Peyer's patch (tissue), 4 donors: ENCODE measurements around the gene HDAC4. TPM values are rescaled to one million over a fixed set of nuclear protein-coding genes. Genes with fewer than 3 reads are reported as not detected.

Experiments
- DNase-seq, 3 donors: peaks; one replicate each; pipeline ENCODE4 v3.0.0-alpha.2; 2017 to 2019
- H3K27ac ChIP-seq, 4 donors: fragments of 200-600 bp; sonication (generic); one replicate each; pipeline ENCODE4 v1.5.1; 2016 to 2019
- H3K27me3 ChIP-seq, 2 donors: fragments of 200-600 bp; sonication (generic); one replicate each; pipeline ENCODE4 v1.5.1; 2019
- H3K36me3 ChIP-seq, 3 donors: fragments of 200-600 bp; sonication (generic); one replicate each; pipeline ENCODE4 v1.5.1; 2016 to 2019
- H3K4me1 ChIP-seq, 4 donors: fragments of 200-600 bp; sonication (generic); one replicate each; pipeline ENCODE4 v1.5.1; 2016 to 2019
- H3K4me3 ChIP-seq, 4 donors: fragments of 200-600 bp; sonication (generic); 1 replicate in 3 of 4; 2 replicates in 1 of 4; pipeline ENCODE4 v1.5.1; 2016 to 2019; ENCODE audit warnings: mild to moderate bottlenecking in 1 of 4
- H3K9me3 ChIP-seq, 4 donors: fragments of 200-600 bp; sonication (generic); one replicate each; pipeline ENCODE4 v1.5.1; 2016 to 2019; ENCODE audit warnings: mild to moderate bottlenecking in 1 of 4
- CTCF ChIP-seq, 6 experiments: fragments of 450-650 bp in 4 of 6; fragments of 200-600 bp in 2 of 6; sonication (generic) in 1 of 6; IDR thresholded peaks; one replicate each; pipeline ENCODE4 v1.5.1; 2017 to 2019; ENCODE audit warnings: antibody characterized with exemption in 6 of 6, mild to moderate bottlenecking in 3 of 6, moderate library complexity in 1 of 6
- POLR2A ChIP-seq, 2 donors: fragments of 450-650 bp; IDR thresholded peaks; one replicate each; pipeline ENCODE4 v1.5.1; 2017; ENCODE audit warnings: antibody characterized with exemption in 2 of 2, mild to moderate bottlenecking in 2 of 2, moderate library complexity in 2 of 2
- total RNA-seq, 4 donors: library from RNA; depleted of rRNA; stranded (reverse); fragments of >200 nt; gene quantifications; one replicate each; pipeline ENCODE4 v1.1.0, GENCODE V29; 2016

HDAC4 gene
- total RNA-seq, 4 donors from 2014 or later: 28.9 to 198 (median 102) TPM

DNA sequence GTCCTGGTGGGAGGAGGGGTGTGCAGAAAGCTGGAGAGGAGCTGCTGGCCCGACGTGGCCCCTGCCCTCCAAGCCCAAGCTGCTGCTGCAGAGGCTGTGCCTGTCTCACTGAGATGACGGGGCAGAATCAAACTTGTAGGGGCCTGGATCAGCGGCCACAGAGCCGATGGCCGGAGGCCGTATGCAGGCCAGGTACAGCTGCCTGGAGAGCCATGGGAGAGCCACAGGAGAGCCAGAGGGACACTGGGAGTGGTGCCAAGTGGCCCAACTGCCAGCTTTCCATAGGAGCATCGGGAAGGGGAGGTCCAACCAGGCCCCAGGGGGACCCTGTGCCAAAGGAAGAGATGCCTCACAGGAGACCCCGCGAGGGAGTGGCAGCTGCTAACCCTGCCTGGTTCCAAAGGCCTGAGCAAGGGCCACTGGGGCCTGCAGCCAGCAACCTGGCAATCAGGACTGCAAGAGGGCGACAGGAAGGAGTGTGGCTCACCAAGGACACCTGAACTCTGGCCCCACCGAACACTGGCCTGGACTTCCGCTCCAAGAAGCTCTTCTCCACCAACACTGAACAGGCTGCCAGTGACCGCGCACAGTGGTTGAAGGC lies 70.7 kb downstream of the HDAC4 start:
- H3K4me3 ChIP-seq: no peak overlapping the region
- H3K9me3 ChIP-seq: no peaks in the 10 kb centered on the region
- no peak for TF ChIP-seq POLR2A (IDR thresholded peaks at IDR 0.05)
- TF ChIP-seq CTCF (IDR thresholded peaks at IDR 0.05): no peak
- no peaks in the 10 kb centered on the region for H3K36me3 ChIP-seq
- no peaks in the 10 kb centered on the region for H3K27me3 ChIP-seq
- peak overlapping the region in 1 of 4 donors; percentile 80 for H3K27ac ChIP-seq
- H3K4me1 ChIP-seq: peaks cover 0 to 34% (median 7%) of the 10 kb centered on the region in 4 donors
- DNase-seq: peak in 1 of 3 donors; percentile 39

DNA sequence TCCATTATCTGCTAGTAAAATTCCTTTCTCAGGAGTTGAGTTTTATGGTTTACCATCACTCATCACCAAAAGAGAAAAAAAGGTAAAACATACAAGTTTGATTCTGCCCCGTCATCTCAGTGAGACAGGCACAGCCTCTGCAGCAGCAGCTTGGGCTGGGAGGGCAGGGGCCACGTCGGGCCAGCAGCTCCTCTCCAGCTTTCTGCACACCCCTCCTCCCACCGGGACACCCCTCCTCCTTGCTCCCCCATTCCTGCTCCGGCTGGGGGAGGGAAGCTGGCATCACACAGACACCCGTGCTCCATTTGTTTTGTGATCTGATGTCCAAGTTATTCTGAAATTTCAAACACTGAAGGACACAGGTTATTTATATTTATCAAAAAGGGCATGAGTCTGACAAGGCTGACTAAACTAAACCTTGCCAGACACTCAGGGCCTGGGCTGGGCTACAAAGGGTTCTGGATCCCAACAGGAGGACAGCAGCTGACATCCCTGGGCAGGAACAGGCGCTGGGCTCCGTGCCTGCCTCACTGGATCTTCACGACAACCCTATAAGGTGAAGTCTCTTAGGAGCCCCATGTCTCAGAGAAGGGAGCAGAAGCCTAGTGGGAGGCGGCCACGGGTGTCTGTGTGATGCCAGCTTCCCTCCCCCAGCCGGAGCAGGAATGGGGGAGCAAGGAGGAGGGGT lies 71.4 kb downstream of the HDAC4 start:
- peak in 2 of 3 donors; percentile 6 to 48 for DNase-seq
- Histone ChIP-seq H3K27ac (peak overlapping the region in 3 of 4 donors; percentile 31 to 80 (median 57)), H3K4me1 (peaks cover 0 to 34% (median 7%) of the 10 kb centered on the region in 4 donors)

GRCh38 chr2:239328351-239329191 lies 72.2 kb downstream of the HDAC4 start:
- H3K4me1 ChIP-seq: peaks cover 0 to 38% (median 7%) of the 10 kb centered on the region in 4 donors
- no peak overlapping the region for H3K4me3 ChIP-seq

More for the DNA sequence above, 71.4 kb downstream of the HDAC4 start:
- no peaks in the 10 kb centered on the region for H3K9me3 ChIP-seq
- no peaks in the 10 kb centered on the region for H3K27me3 ChIP-seq
- TF ChIP-seq POLR2A (IDR thresholded peaks at IDR 0.05) (no peak), CTCF (IDR thresholded peaks at IDR 0.05) (no peak)
- H3K36me3 ChIP-seq: no peaks in the 10 kb centered on the region
- H3K4me3 ChIP-seq: no peak overlapping the region

GRCh38 chr2:239327536-239328350 lies 73.1 kb downstream of the HDAC4 start:
- H3K4me3 ChIP-seq: no peak overlapping the region
- H3K27ac ChIP-seq: peak overlapping the region; percentile 29 to 80 (median 56)
- TF ChIP-seq CTCF (IDR thresholded peaks at IDR 0.05): no peak
- TF ChIP-seq POLR2A (IDR thresholded peaks at IDR 0.05): no peak
- peak in 2 of 3 donors; percentile 15 to 44 for DNase-seq
- H3K36me3 ChIP-seq: no peaks in the 10 kb centered on the region
- no peaks in the 10 kb centered on the region for H3K27me3 ChIP-seq
- no peaks in the 10 kb centered on the region for H3K9me3 ChIP-seq
- peaks cover 0 to 46% (median 7%) of the 10 kb centered on the region in 4 donors for H3K4me1 ChIP-seq

More at GRCh38 chr2:239328351-239329191, 72.2 kb downstream of the HDAC4 start:
- no peaks in the 10 kb centered on the region for H3K27me3 ChIP-seq
- H3K9me3 ChIP-seq: no peaks in the 10 kb centered on the region
- DNase-seq: peak; percentile 16 to 79 (median 77)
- no peaks in the 10 kb centered on the region for H3K36me3 ChIP-seq
- peak overlapping the region; percentile 29 to 80 (median 56) for H3K27ac ChIP-seq
- TF ChIP-seq CTCF (IDR thresholded peaks at IDR 0.05) (peak in 1 of 6 experiments; percentile 12), POLR2A (IDR thresholded peaks at IDR 0.05) (no peak)
